ENCODE results near the gene SIL1. TPM values are rescaled to one million over a fixed set of nuclear protein-coding genes. Genes with fewer than 3 reads are reported as not detected.

Gene SIL1
- total and polyA plus RNA-seq, 2 of the 4 experiments (the other 2 are of a cell fraction), result 56.1 to 66.0 TPM

DNA sequence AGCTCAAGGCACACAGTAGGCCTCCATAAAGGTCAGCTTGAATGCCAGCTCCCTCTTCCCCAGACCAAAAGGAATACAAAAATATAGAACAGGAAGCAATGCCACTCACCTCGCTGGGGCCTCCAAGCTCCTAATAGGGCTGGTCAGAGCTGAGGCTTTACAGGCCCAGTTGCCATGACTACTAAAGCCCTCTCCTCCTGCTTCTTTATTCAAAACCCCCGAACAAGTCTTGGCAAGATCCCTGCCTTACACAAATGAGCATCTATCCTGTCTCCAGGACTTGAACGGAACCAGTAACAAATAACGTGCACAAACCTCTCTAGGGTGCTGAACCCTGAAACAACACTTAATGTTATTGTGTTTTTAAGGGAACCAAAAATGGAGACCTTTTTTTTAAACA is 136.3 kb downstream of the SIL1 start:
- intact Hi-C loops (cut with micrococcal nuclease), result no loop called here
- ATAC-seq (ENCODE audit: low read depth), result 0 out of 2 replicates have a peak, but pooled peaks have one; percentile 8
- ChIA-PET CTCF (no interaction called here), POLR2A (ENCODE audit: unreplicated experiment) (no interaction called here)
- no peak overlapping the region for H2AFZ ChIP-seq (replicated peaks; ENCODE audit: low read length, poor library complexity)
- H3K14ac ChIP-seq (replicated peaks; ENCODE audit: low read depth, low read length), result peak overlapping the region; percentile 32
- H3K36me3 ChIP-seq (ENCODE audit: control insufficient read depth, insufficient read depth, low read length), result no peaks in the 10 kb centered on the region
- H2BK15ac ChIP-seq (ENCODE audit: low read depth, low read length), result no peak overlapping the region
- peaks cover 12% of the 10 kb centered on the region; the same call in 1 of the 2 replicates for H4K20me1 ChIP-seq (ENCODE audit: insufficient read depth, low read length)
- TF ChIP-seq POLR2A (IDR thresholded peaks at IDR 0.05; ENCODE audit: low read depth, low read length) (no peak), RCOR1 (IDR thresholded peaks at IDR 0.05; ENCODE audit: insufficient replicate concordance, low read length) (no peak), FOS (IDR thresholded peaks at IDR 0.05; ENCODE audit: low read depth, low read length) (no peak), MAFK (IDR thresholded peaks at IDR 0.05; ENCODE audit: low read depth, low read length) (no peak), MXI1 (IDR thresholded peaks at IDR 0.05; ENCODE audit: borderline replicate concordance, low read depth, low read length) (no peak)
- TF ChIP-seq, protein P1, sequence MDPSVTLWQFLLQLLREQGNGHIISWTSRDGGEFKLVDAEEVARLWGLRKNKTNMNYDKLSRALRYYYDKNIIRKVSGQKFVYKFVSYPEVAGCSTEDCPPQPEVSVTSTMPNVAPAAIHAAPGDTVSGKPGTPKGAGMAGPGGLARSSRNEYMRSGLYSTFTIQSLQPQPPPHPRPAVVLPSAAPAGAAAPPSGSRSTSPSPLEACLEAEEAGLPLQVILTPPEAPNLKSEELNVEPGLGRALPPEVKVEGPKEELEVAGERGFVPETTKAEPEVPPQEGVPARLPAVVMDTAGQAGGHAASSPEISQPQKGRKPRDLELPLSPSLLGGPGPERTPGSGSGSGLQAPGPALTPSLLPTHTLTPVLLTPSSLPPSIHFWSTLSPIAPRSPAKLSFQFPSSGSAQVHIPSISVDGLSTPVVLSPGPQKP (IDR thresholded peaks at IDR 0.05; ENCODE audit: borderline replicate concordance, low read depth, low read length), result no peak
- TF ChIP-seq, protein P2, sequence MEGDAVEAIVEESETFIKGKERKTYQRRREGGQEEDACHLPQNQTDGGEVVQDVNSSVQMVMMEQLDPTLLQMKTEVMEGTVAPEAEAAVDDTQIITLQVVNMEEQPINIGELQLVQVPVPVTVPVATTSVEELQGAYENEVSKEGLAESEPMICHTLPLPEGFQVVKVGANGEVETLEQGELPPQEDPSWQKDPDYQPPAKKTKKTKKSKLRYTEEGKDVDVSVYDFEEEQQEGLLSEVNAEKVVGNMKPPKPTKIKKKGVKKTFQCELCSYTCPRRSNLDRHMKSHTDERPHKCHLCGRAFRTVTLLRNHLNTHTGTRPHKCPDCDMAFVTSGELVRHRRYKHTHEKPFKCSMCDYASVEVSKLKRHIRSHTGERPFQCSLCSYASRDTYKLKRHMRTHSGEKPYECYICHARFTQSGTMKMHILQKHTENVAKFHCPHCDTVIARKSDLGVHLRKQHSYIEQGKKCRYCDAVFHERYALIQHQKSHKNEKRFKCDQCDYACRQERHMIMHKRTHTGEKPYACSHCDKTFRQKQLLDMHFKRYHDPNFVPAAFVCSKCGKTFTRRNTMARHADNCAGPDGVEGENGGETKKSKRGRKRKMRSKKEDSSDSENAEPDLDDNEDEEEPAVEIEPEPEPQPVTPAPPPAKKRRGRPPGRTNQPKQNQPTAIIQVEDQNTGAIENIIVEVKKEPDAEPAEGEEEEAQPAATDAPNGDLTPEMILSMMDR (conservative IDR thresholded peaks at IDR 0.05; ENCODE audit: low read depth, low read length), result no peak
- H3K4ac ChIP-seq (ENCODE audit: low read depth, low read length), result peak overlapping the region; percentile 3
- peak overlapping the region; percentile 44 for H3K18ac ChIP-seq (ENCODE audit: low read depth, low read length)
- in situ Hi-C loops (cut with MboI; ENCODE audit: low sequenced_read_pairs), result no loop called here
- H4K5ac ChIP-seq (ENCODE audit: low read depth, low read length), result peak overlapping the region; percentile 60; the same call in 1 of the 2 replicates
- H3K56ac ChIP-seq (ENCODE audit: extremely low read depth, insufficient read depth, low read length), result no peak overlapping the region
- WGBS, 2 experiments (ENCODE audit: extremely low coverage in 2 of 2, insufficient read length in 1 of 2), result 50% methylated on average over 2 of the region's 4 CpGs; no CpG with 5 or more reads in 1 of the 2 experiments
- H3K9me1 ChIP-seq (ENCODE audit: insufficient read depth, low read length), result peaks cover 10% of the 10 kb centered on the region; the same call in 1 of the 2 replicates
- no peak overlapping the region for H3K9ac ChIP-seq (ENCODE audit: low read depth, low read length)
- no peaks in the 10 kb centered on the region for H3K9me3 ChIP-seq (ENCODE audit: control insufficient read depth, insufficient read depth, low read length)
- dilution Hi-C loops (cut with HindIII; ENCODE audit: low sequenced_read_pairs, unreplicated experiment), result no loop called here
- no peak overlapping the region for H3K4me3 ChIP-seq (ENCODE audit: insufficient read depth, low read depth, low read length)
- H4K8ac ChIP-seq (ENCODE audit: low read depth in 2 of 2, low read length in 2 of 2), result peak overlapping the region in 1 of 2 experiments; percentile 56; a peak in 2 of 4 replicates
- peak overlapping the region; percentile 7 for H2BK5ac ChIP-seq (ENCODE audit: low read depth, low read length, poor library complexity, severe bottlenecking)
- DNase-seq, result peak; percentile 13
- H2BK120ac ChIP-seq (ENCODE audit: low read depth, low read length), result no peak overlapping the region
- peak overlapping the region; percentile 38; the same call in 1 of the 2 replicates for H4K91ac ChIP-seq (ENCODE audit: insufficient read depth, low read depth, low read length)
- no TSS peak for BruUV-seq (replicated peaks)
- no peak overlapping the region; the same call in 1 of the 2 replicates for H3K4me2 ChIP-seq (ENCODE audit: low read depth, low read length)
- H3K79me1 ChIP-seq (ENCODE audit: low read depth in 1 of 2, low read length in 2 of 2), result peaks cover 0 to 13% of the 10 kb centered on the region in 2 experiments; a peak in 3 of 4 replicates
- H2AK9ac ChIP-seq (replicated peaks; ENCODE audit: low read depth, low read length, poor library complexity), result no peak overlapping the region
- peaks cover 14% of the 10 kb centered on the region for H3K4me1 ChIP-seq (ENCODE audit: control insufficient read depth, insufficient read depth, low read length)
- H3K23ac ChIP-seq (ENCODE audit: low read depth, low read length), result peak overlapping the region; percentile 0; the same call in 1 of the 2 replicates
- H2AK5ac ChIP-seq (ENCODE audit: low read depth, low read length), result no peak overlapping the region
- H3K27ac ChIP-seq (ENCODE audit: insufficient read depth, low read length), result no peak overlapping the region
- no peaks in the 10 kb centered on the region for H3K27me3 ChIP-seq (ENCODE audit: control insufficient read depth, insufficient read depth, low read length)
- peak overlapping the region; percentile 6; the same call in 1 of the 2 replicates for H2BK20ac ChIP-seq (ENCODE audit: low read depth, low read length)
